ENCODE data around the gene WDR90. TPM values are rescaled to one million over a fixed set of nuclear protein-coding genes. Genes with fewer than 3 reads are reported as not detected.

WDR90 gene
- total RNA-seq, 2 donors from 2014 or later: 22.7 to 39.4 TPM

GRCh38 chr16:624526-625070 lies 24.6 kb upstream of the WDR90 start:
- H3K27me3 ChIP-seq (replicated peaks; ENCODE audit: insufficient read depth): no peaks in the 10 kb centered on the region
- ATAC-seq (ENCODE audit: insufficient number of reproducible peaks, low FRiP score, low read depth): no peak
- H3K9me3 ChIP-seq: no peaks in the 10 kb centered on the region
- DNase-seq (ENCODE audit: low spot score): no peak
- no peak overlapping the region for H3K27ac ChIP-seq
- no peak for TF ChIP-seq CTCF (IDR thresholded peaks at IDR 0.05)
- no peak overlapping the region for H3K4me3 ChIP-seq
- H3K4me1 ChIP-seq (ENCODE audit: control insufficient read depth in 1 of 2, low read depth in 2 of 2): no peaks in the 10 kb centered on the region
- H3K36me3 ChIP-seq: peaks cover 15% of the 10 kb centered on the region

GRCh38 chr16:625117-625976 lies 23.8 kb upstream of the WDR90 start:
- H3K36me3 ChIP-seq: peaks cover 15% of the 10 kb centered on the region
- TF ChIP-seq CTCF (IDR thresholded peaks at IDR 0.05): no peak

GRCh38 chr16:625977-626765 lies 23.0 kb upstream of the WDR90 start:
- ATAC-seq (ENCODE audit: insufficient number of reproducible peaks, low FRiP score, low read depth): no peak
- DNase-seq (ENCODE audit: low spot score): no peak
- no peak overlapping the region for H3K27ac ChIP-seq

More at GRCh38 chr16:625117-625976, 23.8 kb upstream of the WDR90 start:
- DNase-seq (ENCODE audit: low spot score) (no peak), ATAC-seq (ENCODE audit: insufficient number of reproducible peaks, low FRiP score, low read depth) (no peak)
- H3K27me3 ChIP-seq (replicated peaks; ENCODE audit: insufficient read depth): no peaks in the 10 kb centered on the region
- no peak overlapping the region for H3K4me3 ChIP-seq
- H3K27ac ChIP-seq: no peak overlapping the region
- H3K9me3 ChIP-seq: no peaks in the 10 kb centered on the region
- H3K4me1 ChIP-seq (ENCODE audit: control insufficient read depth in 1 of 2, low read depth in 2 of 2): no peaks in the 10 kb centered on the region

GRCh38 chr16:626787-627453 lies 22.2 kb upstream of the WDR90 start:
- ATAC-seq (ENCODE audit: insufficient number of reproducible peaks, low FRiP score, low read depth) (no peak), DNase-seq (ENCODE audit: low spot score) (no peak)
- H3K4me3 ChIP-seq: no peak overlapping the region
- no peaks in the 10 kb centered on the region for H3K9me3 ChIP-seq
- peaks cover 15% of the 10 kb centered on the region for H3K36me3 ChIP-seq
- H3K27me3 ChIP-seq (replicated peaks; ENCODE audit: insufficient read depth): no peaks in the 10 kb centered on the region
- TF ChIP-seq CTCF (IDR thresholded peaks at IDR 0.05): no peak
- peaks cover 0 to 6% of the 10 kb centered on the region in 2 donors for H3K4me1 ChIP-seq (ENCODE audit: control insufficient read depth in 1 of 2, low read depth in 2 of 2)
- no peak overlapping the region for H3K27ac ChIP-seq

More at GRCh38 chr16:625977-626765, 23.0 kb upstream of the WDR90 start:
- Histone ChIP-seq H3K4me3 (no peak overlapping the region), H3K4me1 (ENCODE audit: control insufficient read depth in 1 of 2, low read depth in 2 of 2) (peaks cover 0 to 5% of the 10 kb centered on the region in 2 donors), H3K9me3 (no peaks in the 10 kb centered on the region), H3K27me3 (replicated peaks; ENCODE audit: insufficient read depth) (no peaks in the 10 kb centered on the region), H3K36me3 (peaks cover 15% of the 10 kb centered on the region)
- no peak for TF ChIP-seq CTCF (IDR thresholded peaks at IDR 0.05)
